ENCODE data around the gene STAG1. TPM values are rescaled to one million over a fixed set of nuclear protein-coding genes. Genes with fewer than 3 reads are reported as not detected.
"Not testable (repeated sequence)": the region's sequence is repeated elsewhere in the genome, so short reads cannot be mapped to it uniquely, and the experiment has no call there.

Gene STAG1
- total RNA-seq, 1 experiment from 2014 or later = 17.9 TPM

- DNase-seq (ENCODE audit: low read depth, low spot score); in situ Hi-C loops (cut with HindIII; ENCODE audit: low pct_unique_long_range_greater_than_20kb, low sequenced_read_pairs): not testable (repeated sequence)
Measured at GRCh38 chr3:136514533-136514932, 237.6 kb downstream of the STAG1 start.

- DNase-seq (ENCODE audit: low read depth, low spot score) = no peak
- in situ Hi-C loops (cut with HindIII; ENCODE audit: low pct_unique_long_range_greater_than_20kb, low sequenced_read_pairs) = no loop called here
Measured at GRCh38 chr3:136513367-136513766, 238.8 kb downstream of the STAG1 start.

- in situ Hi-C loops (cut with HindIII; ENCODE audit: low pct_unique_long_range_greater_than_20kb, low sequenced_read_pairs) = no loop called here
- no peak for DNase-seq (ENCODE audit: low read depth, low spot score)
Measured at GRCh38 chr3:136512381-136512780, 239.8 kb downstream of the STAG1 start.

- DNase-seq (ENCODE audit: low read depth, low spot score) = no peak
- in situ Hi-C loops (cut with HindIII; ENCODE audit: low pct_unique_long_range_greater_than_20kb, low sequenced_read_pairs) = no loop called here
Measured at GRCh38 chr3:136505676-136506075, 246.5 kb downstream of the STAG1 start.

GRCh38 chr3:136503056-136503455, 249.1 kb downstream of the STAG1 start:
- in situ Hi-C loops (cut with HindIII; ENCODE audit: low pct_unique_long_range_greater_than_20kb, low sequenced_read_pairs) = no loop called here
- no peak for DNase-seq (ENCODE audit: low read depth, low spot score)

GRCh38 chr3:136498919-136499447, 253.2 kb downstream of the STAG1 start:
- in situ Hi-C loops (cut with HindIII; ENCODE audit: low pct_unique_long_range_greater_than_20kb, low sequenced_read_pairs) = no loop called here
- DNase-seq (ENCODE audit: low read depth, low spot score) = no peak

GRCh38 chr3:136495213-136495612, 257.0 kb downstream of the STAG1 start:
- no peak for DNase-seq (ENCODE audit: low read depth, low spot score)
- in situ Hi-C loops (cut with HindIII; ENCODE audit: low pct_unique_long_range_greater_than_20kb, low sequenced_read_pairs) = no loop called here

GRCh38 chr3:136490646-136491405, 261.4 kb downstream of the STAG1 start:
- in situ Hi-C loops (cut with HindIII; ENCODE audit: low pct_unique_long_range_greater_than_20kb, low sequenced_read_pairs) = no loop called here

GRCh38 chr3:136485777-136486176, 266.4 kb downstream of the STAG1 start:
- no peak for DNase-seq (ENCODE audit: low read depth, low spot score)
- in situ Hi-C loops (cut with HindIII; ENCODE audit: low pct_unique_long_range_greater_than_20kb, low sequenced_read_pairs) = no loop called here

More at GRCh38 chr3:136490646-136491405, 261.4 kb downstream of the STAG1 start:
- DNase-seq (ENCODE audit: low read depth, low spot score) = no peak

GRCh38 chr3:136476280-136476679, 275.9 kb downstream of the STAG1 start:
- DNase-seq (ENCODE audit: low read depth, low spot score) = no peak
- in situ Hi-C loops (cut with HindIII; ENCODE audit: low pct_unique_long_range_greater_than_20kb, low sequenced_read_pairs) = no loop called here

- DNase-seq (ENCODE audit: low read depth, low spot score); in situ Hi-C loops (cut with HindIII; ENCODE audit: low pct_unique_long_range_greater_than_20kb, low sequenced_read_pairs): not testable (repeated sequence)
Measured at GRCh38 chr3:136474876-136475275, 277.3 kb downstream of the STAG1 start.

- in situ Hi-C loops (cut with HindIII; ENCODE audit: low pct_unique_long_range_greater_than_20kb, low sequenced_read_pairs) = no loop called here
- DNase-seq (ENCODE audit: low read depth, low spot score) = no peak
Measured at GRCh38 chr3:136473716-136474326, 278.4 kb downstream of the STAG1 start.

GRCh38 chr3:136465296-136465695, 286.9 kb downstream of the STAG1 start:
- in situ Hi-C loops (cut with HindIII; ENCODE audit: low pct_unique_long_range_greater_than_20kb, low sequenced_read_pairs) = no loop called here
- DNase-seq (ENCODE audit: low read depth, low spot score) = no peak

GRCh38 chr3:136464502-136464901, 287.7 kb downstream of the STAG1 start:
- DNase-seq (ENCODE audit: low read depth, low spot score) = no peak
- in situ Hi-C loops (cut with HindIII; ENCODE audit: low pct_unique_long_range_greater_than_20kb, low sequenced_read_pairs) = no loop called here

- no peak for DNase-seq (ENCODE audit: low read depth, low spot score)
- in situ Hi-C loops (cut with HindIII; ENCODE audit: low pct_unique_long_range_greater_than_20kb, low sequenced_read_pairs) = no loop called here
Measured at GRCh38 chr3:136463170-136463569, 289.0 kb downstream of the STAG1 start.

GRCh38 chr3:136457793-136458192, 294.4 kb downstream of the STAG1 start:
- in situ Hi-C loops (cut with HindIII; ENCODE audit: low pct_unique_long_range_greater_than_20kb, low sequenced_read_pairs) = no loop called here
- no peak for DNase-seq (ENCODE audit: low read depth, low spot score)

GRCh38 chr3:136456196-136456595, 296.0 kb downstream of the STAG1 start:
- in situ Hi-C loops (cut with HindIII; ENCODE audit: low pct_unique_long_range_greater_than_20kb, low sequenced_read_pairs) = no loop called here
- no peak for DNase-seq (ENCODE audit: low read depth, low spot score)

GRCh38 chr3:136444581-136444980, 307.6 kb downstream of the STAG1 start:
- no peak for DNase-seq (ENCODE audit: low read depth, low spot score)
- in situ Hi-C loops (cut with HindIII; ENCODE audit: low pct_unique_long_range_greater_than_20kb, low sequenced_read_pairs) = no loop called here

GRCh38 chr3:136437043-136437442, 315.1 kb downstream of the STAG1 start:
- DNase-seq (ENCODE audit: low read depth, low spot score) = no peak
- in situ Hi-C loops (cut with HindIII; ENCODE audit: low pct_unique_long_range_greater_than_20kb, low sequenced_read_pairs) = no loop called here

All from SK-MEL-5 (cell line).